Stimulated activated CD4-positive, alpha-beta T cell treated with anti-CD3 and anti-CD28 coated beads, TNF-alpha, amount 100 ng/mL, for 4 hours (primary cell): ENCODE measurements around the gene COX5A.

Experiments used
- DNase-seq, 3 experiments: peaks; one replicate each; pipeline ENCODE4 v3.0.0-alpha.2; 2020; ENCODE audit warnings: low read depth in 3 of 3

COX5A gene

DNA sequence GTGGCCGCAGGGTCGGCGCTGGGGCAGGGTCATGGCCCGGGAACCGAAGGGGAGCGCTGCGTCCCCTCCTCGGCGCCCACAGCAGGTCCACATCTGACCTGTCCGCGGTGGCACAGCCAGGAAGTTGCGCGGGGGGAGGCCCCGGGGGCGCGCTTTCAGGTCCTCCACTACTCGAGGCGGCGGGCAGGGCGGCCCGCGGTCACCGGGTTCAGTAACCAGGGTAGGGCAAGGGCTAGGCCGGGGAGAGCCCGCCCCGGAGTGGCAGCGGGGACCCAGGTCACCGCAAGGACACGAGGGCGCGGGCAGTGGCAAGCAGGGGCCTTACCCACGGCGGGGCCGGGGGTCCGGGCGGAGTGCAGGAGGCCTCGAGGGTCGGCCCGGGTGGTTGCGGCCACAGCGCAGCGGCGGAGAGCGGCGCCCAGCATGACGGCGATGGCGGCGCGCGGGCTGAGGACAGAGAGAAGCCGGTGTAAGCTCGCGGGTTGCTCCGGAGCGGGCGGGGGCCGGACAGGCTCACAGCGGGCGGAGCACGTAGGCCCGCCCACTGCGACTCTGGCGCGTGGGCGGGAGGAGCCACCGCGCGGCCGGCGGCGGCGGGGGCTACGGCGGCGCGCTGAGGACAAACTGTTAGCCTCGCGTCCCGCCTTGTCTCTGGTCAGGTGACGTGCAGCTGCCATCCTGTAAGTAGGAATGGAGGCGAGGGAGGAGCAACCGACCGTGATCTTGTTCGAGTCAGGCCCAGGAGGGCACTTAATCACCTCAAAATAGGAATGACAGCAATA is at the start of gene COX5A:
COX5A (minus strand) TSS at position 484 of the 782 bp plus-strand sequence; CDS start at position 425, 59 bp downstream.
- peak; percentile 83 to 85 (median 84) for DNase-seq

- DNase-seq, result no peak
Measured at GRCh38 chr15:74983725-74984231, 45.9 kb upstream of the COX5A start.

DNA sequence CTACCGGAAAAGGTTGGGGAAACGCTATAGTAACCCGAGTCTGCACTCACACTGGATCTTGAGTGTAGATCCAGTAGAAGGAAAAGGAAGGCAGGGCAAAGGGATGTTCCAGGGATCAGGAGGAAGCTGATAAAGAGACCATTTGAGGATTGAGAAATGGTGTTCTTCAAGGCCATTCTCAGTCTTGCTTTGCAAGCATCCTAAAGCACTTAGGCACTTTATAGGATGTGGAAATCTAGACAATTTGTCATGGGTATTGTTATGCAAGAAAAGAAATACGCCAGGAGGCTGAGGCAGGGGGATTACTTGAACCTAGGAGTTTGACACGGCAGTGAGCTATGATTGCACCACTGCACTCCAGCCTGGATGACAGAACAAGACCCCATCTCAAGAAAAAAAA is 44.3 kb upstream of the COX5A start:
- no peak for DNase-seq

- DNase-seq, result no peak
Measured at GRCh38 chr15:74978503-74978902, 40.6 kb upstream of the COX5A start.

- DNase-seq, result no peak
Measured at GRCh38 chr15:74978077-74978476, 40.2 kb upstream of the COX5A start.

GRCh38 chr15:74977599-74977998 is 39.7 kb upstream of the COX5A start:
- no peak for DNase-seq

DNA sequence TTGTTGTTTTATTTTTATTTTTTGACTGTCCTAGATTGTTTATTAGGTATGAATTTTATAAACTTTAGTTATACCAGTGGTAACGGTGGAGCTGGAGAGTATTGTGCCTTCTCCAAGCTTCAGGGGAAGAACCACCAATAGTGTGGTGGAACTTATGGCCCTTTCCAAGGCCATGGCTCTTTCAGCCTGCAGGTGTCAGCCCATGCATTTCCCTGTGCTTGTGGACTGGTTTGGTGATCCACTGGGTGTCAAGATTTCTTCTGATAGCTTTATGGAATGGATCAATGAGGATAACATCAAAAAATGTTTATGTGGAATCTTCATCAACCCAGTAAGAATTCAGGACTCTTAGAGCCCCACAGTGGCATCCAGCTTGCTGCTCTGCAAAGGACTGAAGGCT is 38.3 kb upstream of the COX5A start:
- DNase-seq, result no peak

- no peak for DNase-seq
Measured at GRCh38 chr15:74967670-74968069, 29.8 kb upstream of the COX5A start.

- DNase-seq, result no peak
Measured at GRCh38 chr15:74964794-74965193, 26.9 kb upstream of the COX5A start.

GRCh38 chr15:74963213-74963612 is 25.3 kb upstream of the COX5A start:
- DNase-seq, result no peak

GRCh38 chr15:74962671-74963070 is 24.8 kb upstream of the COX5A start:
- DNase-seq, result no peak

DNA sequence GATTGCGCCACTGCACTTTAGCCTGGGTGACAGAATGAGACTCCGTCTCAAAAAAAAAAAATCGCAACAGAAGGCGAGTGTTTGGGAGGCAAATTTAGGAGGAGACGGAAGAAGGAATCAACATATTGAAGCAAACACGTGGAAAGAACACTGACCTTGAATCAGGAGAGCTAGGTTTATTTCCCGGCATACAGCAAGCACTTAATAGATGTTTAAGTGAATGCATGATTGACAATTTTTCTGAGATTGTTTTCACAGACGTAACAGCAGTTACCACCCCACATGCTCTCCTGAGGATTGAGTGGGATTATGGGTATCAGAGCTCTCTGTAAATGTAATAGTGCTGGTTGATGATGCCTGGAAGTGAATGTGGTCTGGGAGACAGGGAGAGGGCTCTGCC is 24.3 kb upstream of the COX5A start:
- DNase-seq, result no peak

DNA sequence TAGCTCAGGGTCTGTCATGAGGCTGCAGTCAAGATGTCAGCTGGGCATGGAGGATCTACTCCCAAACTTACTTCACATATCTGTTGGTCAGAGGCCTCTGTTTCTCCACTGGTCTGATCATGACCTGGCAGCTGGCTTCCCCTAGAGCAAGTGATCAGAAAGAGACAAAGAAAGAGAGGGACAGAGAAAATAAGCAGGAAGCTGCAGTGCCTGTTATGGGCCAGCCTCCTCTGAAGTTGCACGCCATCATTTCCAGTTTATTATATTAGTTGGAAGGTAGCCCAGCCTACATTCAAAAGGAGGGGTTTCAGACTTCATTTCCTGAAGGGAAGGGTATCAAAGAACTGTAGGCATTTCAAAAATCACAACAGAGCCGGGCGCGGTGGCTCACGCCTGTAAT is 23.7 kb upstream of the COX5A start:
- no peak for DNase-seq

DNA sequence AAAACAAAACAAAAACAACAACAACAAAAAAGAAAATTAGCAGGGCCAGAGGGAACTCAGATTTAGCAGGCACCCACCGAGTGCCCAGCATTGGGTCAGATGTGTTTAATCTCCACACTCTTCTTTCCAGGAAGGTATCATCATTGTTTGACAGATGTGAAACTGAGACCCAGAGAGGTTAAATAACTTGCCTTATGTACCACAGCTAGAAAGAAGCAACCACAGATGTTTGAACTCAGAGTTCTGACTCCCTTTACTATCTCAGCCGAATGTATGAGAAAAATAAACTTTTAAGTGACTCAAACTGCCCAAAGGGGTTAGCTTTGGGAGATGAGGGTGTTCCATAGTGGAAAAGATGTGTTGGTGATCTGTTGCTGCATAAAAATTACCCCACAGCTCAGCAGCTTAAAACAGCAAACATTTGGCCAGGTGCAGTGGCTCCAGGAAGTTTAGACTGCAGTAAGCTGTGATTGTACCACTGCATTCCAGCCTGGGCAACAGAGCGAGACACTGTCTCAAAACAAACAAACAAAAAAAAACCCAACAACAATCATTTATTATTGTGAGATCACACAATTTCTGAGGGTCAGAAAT is 23.2 kb upstream of the COX5A start:
- no peak for DNase-seq

GRCh38 chr15:74960286-74960685 is 22.4 kb upstream of the COX5A start:
- no peak for DNase-seq

- DNase-seq, result no peak
Measured at GRCh38 chr15:74959586-74959939, 21.7 kb upstream of the COX5A start.

DNA sequence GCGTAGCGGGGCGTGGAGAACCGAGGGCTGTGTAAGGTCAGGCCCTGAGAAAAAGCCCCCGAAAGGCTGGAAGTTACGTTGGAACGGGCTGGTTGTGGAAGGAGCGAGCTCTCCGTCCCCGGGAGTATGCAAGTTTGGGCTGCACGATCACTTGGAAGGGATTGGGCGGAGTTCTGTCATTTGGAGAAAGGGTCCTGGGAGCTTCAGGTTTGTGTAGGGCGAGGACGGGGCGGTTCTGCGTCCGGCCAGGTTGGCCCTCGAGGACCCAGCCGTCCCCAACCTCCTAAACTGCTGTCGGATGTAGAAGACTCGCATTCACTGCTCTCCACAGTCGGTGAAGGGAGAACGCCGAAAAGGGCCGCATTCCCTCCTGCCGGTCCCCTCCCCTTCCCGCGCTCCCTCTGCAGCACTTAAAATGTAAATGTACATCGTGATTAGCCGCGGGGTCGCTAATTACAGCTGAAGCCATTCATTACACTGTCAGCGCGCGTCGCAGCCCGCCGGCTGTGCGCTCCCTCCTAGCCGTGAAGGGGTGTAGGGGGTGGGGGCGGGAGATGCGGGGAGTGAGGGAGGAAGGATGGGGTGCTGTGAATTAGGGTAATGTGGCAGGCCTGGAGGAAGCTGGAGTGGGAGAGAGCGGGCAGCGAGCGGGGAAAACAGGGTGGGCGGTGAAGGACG is 21.2 kb upstream of the COX5A start:
- no peak for DNase-seq

GRCh38 chr15:74958320-74958907 is 20.5 kb upstream of the COX5A start:
- DNase-seq, result no peak

DNA sequence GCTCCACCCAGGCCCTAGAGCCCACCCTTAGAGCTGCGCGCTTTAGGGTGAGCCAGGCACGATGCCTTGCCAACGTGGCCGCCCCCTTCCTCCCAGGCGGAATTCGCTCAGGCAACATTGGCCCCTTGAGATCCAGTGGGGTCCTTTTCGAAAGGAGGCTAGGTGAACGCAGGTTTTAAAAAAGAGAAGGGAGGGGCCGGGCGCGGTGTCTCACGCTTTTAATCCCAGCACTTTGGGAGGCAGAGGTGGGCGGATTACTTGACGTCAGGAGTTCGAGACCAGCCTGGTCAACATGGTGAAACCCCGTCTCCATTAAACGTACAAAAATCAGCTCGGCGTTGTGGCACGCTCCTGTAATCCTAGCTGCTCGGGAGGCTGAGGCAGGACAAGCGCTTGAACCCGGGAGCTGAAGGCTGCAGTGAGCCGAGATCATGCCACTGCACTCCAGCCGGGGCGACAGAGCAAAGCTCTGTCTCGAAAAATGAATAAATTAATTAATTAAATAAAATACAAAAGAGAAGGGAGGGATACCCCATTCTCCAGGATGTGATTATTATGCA is 19.7 kb upstream of the COX5A start:
- no peak for DNase-seq

DNA sequence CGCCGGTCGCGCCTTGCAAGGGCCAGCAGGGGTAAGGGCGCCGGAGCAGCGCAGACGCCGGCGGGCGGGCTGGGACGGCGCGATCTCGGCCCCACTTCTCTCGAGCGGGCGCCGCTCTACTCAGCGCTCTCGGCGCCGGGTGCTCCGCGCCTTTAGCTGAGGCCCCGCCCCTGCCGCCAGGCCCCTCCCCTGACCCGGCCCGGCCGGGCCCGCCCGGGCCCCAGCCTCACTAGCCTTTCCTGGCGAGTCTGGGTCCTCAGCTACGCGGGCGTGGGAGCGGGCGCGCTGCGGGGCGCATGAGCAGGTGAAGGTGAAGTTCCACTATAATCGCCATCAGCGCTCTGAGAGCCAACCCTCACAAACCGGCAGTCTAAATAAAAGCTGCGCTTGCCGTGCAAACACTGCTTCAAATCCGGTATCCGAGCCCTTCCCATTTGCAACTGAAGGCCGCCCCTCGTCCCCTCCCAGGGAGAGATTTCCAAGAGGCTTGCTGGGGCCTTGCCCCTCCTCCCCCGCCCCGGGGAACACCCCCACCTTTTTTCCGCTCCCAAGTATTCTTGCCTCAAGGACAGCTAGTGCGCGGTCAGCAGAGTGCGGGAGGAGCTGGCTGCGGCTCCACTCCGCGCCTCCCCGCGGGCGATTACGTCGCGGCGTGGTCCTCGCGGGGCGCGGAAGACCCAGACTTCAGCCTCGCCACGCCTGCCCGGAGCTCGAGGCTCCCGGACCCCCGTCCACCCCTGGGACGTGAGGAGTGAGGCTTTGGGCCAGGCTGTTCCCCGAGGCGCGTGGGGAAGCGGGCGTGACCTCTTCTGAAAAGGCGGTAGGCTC is 19.0 kb upstream of the COX5A start, which contains the start of gene RPP25:
RPP25 (minus strand) TSS at position 125 of the 828 bp plus-strand sequence. CDS start 189 bp downstream, outside the sequence.
- peak; percentile 49 to 71 (median 66) for DNase-seq
